GM12878 (cell line): ENCODE data around the gene SLC9A3. TPM values are rescaled to one million over a fixed set of nuclear protein-coding genes. Genes with fewer than 3 reads are reported as not detected.
A peak's percentile ranks its signal among the peaks of the same experiment; 100 is the strongest.

ENCODE experiments used
- ATAC-seq: fragments of 200-7000 bp; cut with Tn5 transposase; 3 replicates; pipeline ENCODE4 v1.9.1; 2020; ENCODE audit warnings: mild to moderate bottlenecking, moderate library complexity
- BruUV-seq: library from RNA; stranded (reverse); fragments of 400-500 nt; replicated peaks from 2 replicates; lab custom pipeline; 2021; lab: Mats Ljungman, UMichigan
- CTCF ChIA-PET: fragments of 300-600 bp; sonication (Branson Sonifier 250); formaldehyde crosslinking; extraction: SDS; loops from one replicate; lab custom pipeline; 2021; ENCODE audit warnings: inconsistent platforms; lab: Yijun Ruan, JAX
- POLR2A ChIA-PET: fragments of 350-600 bp; formaldehyde crosslinking; extraction: SDS; loops from one replicate; lab custom pipeline; 2021; ENCODE audit warnings: inconsistent platforms; lab: Charles Lee
- RAD21 ChIA-PET: fragments of 300-600 bp; sonication (Branson Sonifier 250); formaldehyde crosslinking; loops from one replicate; lab custom pipeline; 2023; ENCODE audit warnings: antibody characterized with exemption; ENCODE audit not compliant: unreplicated experiment; lab: Charles Lee
- SMC1A ChIA-PET: fragments of 300-600 bp; sonication (Branson Sonifier 250); formaldehyde crosslinking; loops from one replicate; lab custom pipeline; 2023; ENCODE audit not compliant: unreplicated experiment, uncharacterized antibody; lab: Charles Lee
- DNase-seq: peaks from one replicate; pipeline ENCODE4 v3.0.0-alpha.2; 2011; ENCODE audit warnings: low read depth, low spot score
- FAIRE-seq: peaks from 3 replicates; lab custom pipeline; 2011; peaks lifted over from hg19 to GRCh38; lab: Jason Lieb, UNC
- H2AFZ ChIP-seq: 2 replicates; pipeline ENCODE4 v1.6.0; 2011; ENCODE audit warnings: low read depth, low read length, control low read depth; ENCODE audit not compliant: control insufficient read depth
- H3K27ac ChIP-seq: 2 replicates; pipeline ENCODE4 v1.5.1; 2011; ENCODE audit warnings: control low read depth; ENCODE audit not compliant: control insufficient read depth, insufficient read depth
- H3K27me3 ChIP-seq, 2 experiments: replicated peaks in 1 of 2; 2 replicates each; pipeline versions ENCODE4 v1.6.0 to v1.6.1; 2011; ENCODE audit warnings: low read length in 1 of 2; ENCODE audit not compliant: control insufficient read depth in 2 of 2, insufficient read depth in 2 of 2
- H3K36me3 ChIP-seq, 2 experiments: 2 replicates each; pipeline ENCODE4 v1.5.1; 2011; ENCODE audit warnings: low read length in 1 of 2; ENCODE audit not compliant: control insufficient read depth in 2 of 2, insufficient read depth in 2 of 2
- H3K4me1 ChIP-seq: 2 replicates; pipeline ENCODE4 v1.6.1; 2011; ENCODE audit warnings: mild to moderate bottlenecking, low read length, moderate library complexity, mixed read lengths; ENCODE audit not compliant: control insufficient read depth, insufficient read depth
- H3K4me2 ChIP-seq: 2 replicates; pipeline ENCODE4 v1.6.0; 2011; ENCODE audit warnings: control low read depth; ENCODE audit not compliant: control insufficient read depth, insufficient read depth
- H3K4me3 ChIP-seq: fragments of 200-600 bp; sonication (generic); 2 replicates; pipeline ENCODE4 v1.5.1; 2016
- H3K79me2 ChIP-seq: 2 replicates; pipeline ENCODE4 v1.6.0; 2011; ENCODE audit warnings: low read length; ENCODE audit not compliant: control insufficient read depth, insufficient read depth
- H3K9ac ChIP-seq: 2 replicates; pipeline ENCODE4 v1.8.0; 2011; ENCODE audit warnings: low read length, control low read depth, mixed read lengths; ENCODE audit not compliant: control insufficient read depth, insufficient read depth
- H3K9me3 ChIP-seq: replicated peaks from 3 replicates; pipeline ENCODE4 v1.5.1; 2011; ENCODE audit warnings: mild to moderate bottlenecking, low read length; ENCODE audit not compliant: control insufficient read depth, insufficient read depth
- H4K20me1 ChIP-seq: 2 replicates; pipeline ENCODE4 v1.6.0; 2011; ENCODE audit not compliant: control insufficient read depth, insufficient read depth
- CBX5 ChIP-seq: sonication (generic); IDR thresholded peaks from 2 replicates; pipeline ENCODE4 v1.6.1; 2016; ENCODE audit warnings: low read depth, moderate library complexity, mild to moderate bottlenecking, inconsistent platforms
- HDGF ChIP-seq: fragments of 450-650 bp; IDR thresholded peaks from 2 replicates; pipeline ENCODE4 v1.6.1; 2016; ENCODE audit warnings: antibody characterized with exemption
- JUND ChIP-seq: IDR thresholded peaks from 2 replicates; pipeline ENCODE4 v1.6.1; 2012; ENCODE audit warnings: low read depth, mild to moderate bottlenecking, low read length, improper control_type of control experiment, moderate library complexity
- KLF5 ChIP-seq: fragments of 450-650 bp; IDR thresholded peaks from 2 replicates; pipeline ENCODE4 v1.6.1; 2014; ENCODE audit warnings: mild to moderate bottlenecking; ENCODE audit not compliant: partially characterized antibody
- MEF2B ChIP-seq: fragments of 450-650 bp; IDR thresholded peaks from 2 replicates; pipeline ENCODE4 v1.6.1; 2018; ENCODE audit warnings: mild to moderate bottlenecking, moderate library complexity; ENCODE audit not compliant: partially characterized antibody, poor library complexity, severe bottlenecking
- MLLT1 ChIP-seq: fragments of 450-650 bp; IDR thresholded peaks from 2 replicates; pipeline ENCODE4 v1.6.1; 2016; ENCODE audit warnings: mild to moderate bottlenecking
- NBN ChIP-seq: fragments of 450-650 bp; IDR thresholded peaks from 2 replicates; pipeline ENCODE4 v1.6.1; 2016
- RUNX3 ChIP-seq: IDR thresholded peaks from 2 replicates; pipeline ENCODE4 v1.6.1; 2012; ENCODE audit warnings: low read length, inconsistent platforms
- ZBTB33 ChIP-seq: fragments of 450-650 bp; IDR thresholded peaks from 2 replicates; pipeline ENCODE4 v1.6.1; 2017; ENCODE audit warnings: mild to moderate bottlenecking
- WGBS: methylation state at CpG from one replicate; pipeline ENCODE4 v1.1.6; 2016; ENCODE audit warnings: low lambda C conversion rate; ENCODE audit not compliant: insufficient replicate concordance, insufficient coverage; ENCODE audit errors: missing lambda C conversion rate; 5-methylcytosine and 5-hydroxymethylcytosine counted together
- in situ Hi-C: fragments of 300-500 bp; cut with MboI; formaldehyde crosslinking; loops from 9 replicates; pipeline ENCODE4 v1.14.3; 2018; ENCODE audit warnings: mixed read lengths
- intact Hi-C: fragments of 100-400 bp; cut with micrococcal nuclease; formaldehyde crosslinking; loops from one replicate; pipeline ENCODE4 v1.14.2; 2022; ENCODE audit not compliant: unreplicated experiment
- polyA plus RNA-seq, 11 experiments: library from polyadenylated mRNA; depleted of rRNA in 4 of 11; unstranded in 6 of 11; stranded (reverse) in 5 of 11; fragments of >200 nt; fragmentation: Nextera tagmentation in 4 of 11; fragmentation: Illumina TruSeq in 1 of 11; extraction: Ambion mirVana in 4 of 11; extraction: Trizol in 1 of 11; gene quantifications; 1 replicate in 1 of 11; 2 replicates in 10 of 11; pipeline versions ENCODE4 v1.2.1 to v1.2.3, GENCODE V29; 2011 to 2016; ENCODE audit warnings: inconsistent platforms in 2 of 11, missing spikeins in 2 of 11, low read depth in 1 of 11
- total RNA-seq, 4 experiments: library from RNA; depleted of rRNA in 3 of 4; stranded (reverse); fragments of >200 nt in 3 of 4; fragmentation: Illumina TruSeq in 1 of 4; extraction: Trizol in 1 of 4; gene quantifications; 2 replicates each; pipeline versions ENCODE4 v1.2.1 to v1.2.3, GENCODE V29; 2013 to 2021

SLC9A3 gene
- total and polyA plus RNA-seq, 10 of the 15 experiments (the other 5 are each of a cell fraction or from before 2014, with no cell fraction given): 0.04 to 5.2 (median 2.3) TPM; not detected in 1

- Histone ChIP-seq H4K20me1 (no peaks in the 10 kb centered on the region), H3K36me3 (peaks cover 32 to 41% of the 10 kb centered on the region in 2 experiments; a peak in 3 of 4 replicates), H3K4me3 (no peak overlapping the region), H3K79me2 (peaks cover 13% of the 10 kb centered on the region), H3K27ac (no peak overlapping the region), H3K4me2 (no peak overlapping the region; the same call in 1 of the 2 replicates), H3K27me3 (no peaks in the 10 kb centered on the region), H3K9me3 (peaks cover 12% of the 10 kb centered on the region; the same call in 2 of the 3 replicates), H3K9ac (no peak overlapping the region), H3K4me1 (no peaks in the 10 kb centered on the region), H2AFZ (no peak overlapping the region)
- ChIA-PET SMC1A (interaction anchor here (1.1 to 1.2 kb wide), 2 partner anchors 8 to 136 kb away, joined by 3 read pairs; no protein-coding TSS in a partner anchor), POLR2A (no interaction called here), CTCF (interaction anchor here (0.9 kb wide), 1 partner anchor 28 kb away, joined by 3 read pairs; no protein-coding TSS in a partner anchor), RAD21 (interaction anchor here (1.4 kb wide), 1 partner anchor 18 kb away, joined by 3 read pairs; no protein-coding TSS in a partner anchor)
- DNase-seq (no peak), FAIRE-seq (no peak), ATAC-seq (peak; percentile 42)
- in situ Hi-C loops (no loop called here), intact Hi-C loops (no loop called here)
- no TSS peak for BruUV-seq
- TF ChIP-seq MEF2B (no peak), RUNX3 (0 out of 2 replicates have a peak, but pooled peaks have one; percentile 13)
- 94% methylated on average over 17 of the region's 17 CpGs for WGBS
Observed at GRCh38 chr5:452978-453710, 71.1 kb downstream of the SLC9A3 start.

- no TSS peak for BruUV-seq
- H3K4me2 ChIP-seq: no peak overlapping the region
- no peaks in the 10 kb centered on the region for H4K20me1 ChIP-seq
- WGBS: 86% methylated on average over 5 of the region's 5 CpGs
- FAIRE-seq: no peak
- DNase-seq: no peak
- H3K9ac ChIP-seq: no peak overlapping the region
- H3K9me3 ChIP-seq: peaks cover 12% of the 10 kb centered on the region; the same call in 2 of the 3 replicates
- in situ Hi-C loops: no loop called here
- H3K4me1 ChIP-seq: no peaks in the 10 kb centered on the region
- H3K27ac ChIP-seq: no peak overlapping the region
- SMC1A ChIA-PET: interaction anchor here (1.1 to 1.3 kb wide), 2 partner anchors 9 to 10 kb away, joined by 3 read pairs; no protein-coding TSS in a partner anchor
- ATAC-seq: no peak
- CTCF ChIA-PET: interaction anchor here (0.9 to 1.2 kb wide), 2 partner anchors 20 to 135 kb away, joined by 3 read pairs; no protein-coding TSS in a partner anchor
- TF ChIP-seq JUND: no peak
- TF ChIP-seq HDGF: no peak
- 0 out of 2 replicates have a peak, but pooled peaks have one; percentile 22 for TF ChIP-seq MLLT1
- TF ChIP-seq CBX5: peak; percentile 98; the same call in 1 of the 2 replicates
- 0 out of 2 replicates have a peak, but pooled peaks have one; percentile 25 for TF ChIP-seq NBN
- peak; percentile 77; the same call in 1 of the 2 replicates for TF ChIP-seq ZBTB33
- peak; percentile 81 for TF ChIP-seq KLF5
- peak; percentile 11 for TF ChIP-seq MEF2B
- peaks cover 37 to 49% of the 10 kb centered on the region in 2 experiments for H3K36me3 ChIP-seq
- no peaks in the 10 kb centered on the region for H3K27me3 ChIP-seq
- no peak overlapping the region for H3K4me3 ChIP-seq
- intact Hi-C loops: no loop called here
- POLR2A ChIA-PET: interaction anchor here (0.5 to 1.2 kb wide), 2 partner anchors 68 to 458 kb away, joined by 3 read pairs; no protein-coding TSS in a partner anchor
- no peak overlapping the region for H2AFZ ChIP-seq
- RAD21 ChIA-PET: interaction anchor here (1.4 kb wide), 1 partner anchor 20 kb away, joined by 3 read pairs; no protein-coding TSS in a partner anchor
- H3K79me2 ChIP-seq: peaks cover 8% of the 10 kb centered on the region
Observed at GRCh38 chr5:451587-452458, 72.4 kb downstream of the SLC9A3 start.
